ENCODE results near the gene KY. TPM values are rescaled to one million over a fixed set of nuclear protein-coding genes. Genes with fewer than 3 reads are reported as not detected.

The KY gene
- total RNA-seq, 1 donor from 2014 or later, result not detected

DNA sequence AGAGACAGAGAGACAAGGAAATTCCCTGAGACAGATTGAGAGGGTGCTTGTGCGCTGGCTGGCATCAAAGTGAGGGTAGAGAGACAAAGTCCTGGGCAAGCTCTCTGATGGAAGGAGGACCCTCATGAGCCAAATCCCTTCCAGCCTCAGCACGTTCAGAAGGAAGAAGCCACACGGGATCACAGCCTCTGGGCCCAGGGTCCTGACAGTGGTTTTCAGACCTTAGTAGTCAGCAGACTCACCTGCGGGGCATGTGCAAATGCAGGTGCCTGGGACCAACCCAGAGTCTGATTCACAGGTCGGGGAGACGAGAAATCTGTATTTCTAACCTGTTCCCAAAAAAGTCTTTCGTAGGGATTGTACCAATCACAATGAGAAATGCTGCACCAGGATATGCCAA is 15.2 kb upstream of the KY start:
- no peak overlapping the region for H3K27ac Mint-ChIP-seq (ENCODE audit: unreplicated experiment)

DNA sequence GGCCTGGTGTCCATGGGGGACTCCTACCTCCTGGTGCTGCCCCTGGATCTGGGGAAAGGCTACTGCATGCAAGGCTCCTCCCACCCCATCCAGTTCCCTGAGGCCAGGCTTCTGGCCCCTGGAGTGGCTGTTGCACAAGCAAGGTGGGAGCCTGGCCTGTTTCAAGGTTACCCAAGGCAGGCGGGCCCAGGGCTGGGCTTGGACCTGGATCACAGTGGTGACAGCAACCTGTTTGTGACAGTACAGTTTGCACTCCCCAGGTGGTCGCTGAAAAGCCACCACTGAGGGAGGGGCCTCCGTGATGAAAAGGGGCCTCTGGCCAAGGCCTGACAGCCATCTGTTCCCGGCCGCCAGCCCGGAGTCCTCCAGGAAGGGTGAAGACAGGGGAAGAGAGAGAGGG is 14.4 kb upstream of the KY start:
- Mint-ChIP-seq H3K27me3 (ENCODE audit: unreplicated experiment) (peaks cover 7% of the 10 kb centered on the region), H3K36me3 (ENCODE audit: unreplicated experiment) (peaks cover 4% of the 10 kb centered on the region), H3K4me3 (ENCODE audit: unreplicated experiment) (no peak overlapping the region), H3K27ac (ENCODE audit: unreplicated experiment) (no peak overlapping the region), H3K9me3 (ENCODE audit: unreplicated experiment) (peaks cover 4% of the 10 kb centered on the region), H3K4me1 (ENCODE audit: low read depth, unreplicated experiment) (peaks cover 8% of the 10 kb centered on the region)
- DNase-seq, result no peak
- TF ChIP-seq, protein P1, sequence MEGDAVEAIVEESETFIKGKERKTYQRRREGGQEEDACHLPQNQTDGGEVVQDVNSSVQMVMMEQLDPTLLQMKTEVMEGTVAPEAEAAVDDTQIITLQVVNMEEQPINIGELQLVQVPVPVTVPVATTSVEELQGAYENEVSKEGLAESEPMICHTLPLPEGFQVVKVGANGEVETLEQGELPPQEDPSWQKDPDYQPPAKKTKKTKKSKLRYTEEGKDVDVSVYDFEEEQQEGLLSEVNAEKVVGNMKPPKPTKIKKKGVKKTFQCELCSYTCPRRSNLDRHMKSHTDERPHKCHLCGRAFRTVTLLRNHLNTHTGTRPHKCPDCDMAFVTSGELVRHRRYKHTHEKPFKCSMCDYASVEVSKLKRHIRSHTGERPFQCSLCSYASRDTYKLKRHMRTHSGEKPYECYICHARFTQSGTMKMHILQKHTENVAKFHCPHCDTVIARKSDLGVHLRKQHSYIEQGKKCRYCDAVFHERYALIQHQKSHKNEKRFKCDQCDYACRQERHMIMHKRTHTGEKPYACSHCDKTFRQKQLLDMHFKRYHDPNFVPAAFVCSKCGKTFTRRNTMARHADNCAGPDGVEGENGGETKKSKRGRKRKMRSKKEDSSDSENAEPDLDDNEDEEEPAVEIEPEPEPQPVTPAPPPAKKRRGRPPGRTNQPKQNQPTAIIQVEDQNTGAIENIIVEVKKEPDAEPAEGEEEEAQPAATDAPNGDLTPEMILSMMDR (IDR thresholded peaks at IDR 0.05; ENCODE audit: partially characterized antibody, unreplicated experiment), result no peak

More for the DNA sequence above, 15.2 kb upstream of the KY start:
- TF ChIP-seq, protein P1 (IDR thresholded peaks at IDR 0.05; ENCODE audit: partially characterized antibody, unreplicated experiment), result no peak
- no peak overlapping the region for H3K4me3 Mint-ChIP-seq (ENCODE audit: unreplicated experiment)
- H3K9me3 Mint-ChIP-seq (ENCODE audit: unreplicated experiment), result peaks cover 4% of the 10 kb centered on the region
- H3K36me3 Mint-ChIP-seq (ENCODE audit: unreplicated experiment), result peaks cover 4% of the 10 kb centered on the region
- DNase-seq, result no peak
- peaks cover 7% of the 10 kb centered on the region for H3K27me3 Mint-ChIP-seq (ENCODE audit: unreplicated experiment)
- H3K4me1 Mint-ChIP-seq (ENCODE audit: low read depth, unreplicated experiment), result peaks cover 8% of the 10 kb centered on the region

DNA sequence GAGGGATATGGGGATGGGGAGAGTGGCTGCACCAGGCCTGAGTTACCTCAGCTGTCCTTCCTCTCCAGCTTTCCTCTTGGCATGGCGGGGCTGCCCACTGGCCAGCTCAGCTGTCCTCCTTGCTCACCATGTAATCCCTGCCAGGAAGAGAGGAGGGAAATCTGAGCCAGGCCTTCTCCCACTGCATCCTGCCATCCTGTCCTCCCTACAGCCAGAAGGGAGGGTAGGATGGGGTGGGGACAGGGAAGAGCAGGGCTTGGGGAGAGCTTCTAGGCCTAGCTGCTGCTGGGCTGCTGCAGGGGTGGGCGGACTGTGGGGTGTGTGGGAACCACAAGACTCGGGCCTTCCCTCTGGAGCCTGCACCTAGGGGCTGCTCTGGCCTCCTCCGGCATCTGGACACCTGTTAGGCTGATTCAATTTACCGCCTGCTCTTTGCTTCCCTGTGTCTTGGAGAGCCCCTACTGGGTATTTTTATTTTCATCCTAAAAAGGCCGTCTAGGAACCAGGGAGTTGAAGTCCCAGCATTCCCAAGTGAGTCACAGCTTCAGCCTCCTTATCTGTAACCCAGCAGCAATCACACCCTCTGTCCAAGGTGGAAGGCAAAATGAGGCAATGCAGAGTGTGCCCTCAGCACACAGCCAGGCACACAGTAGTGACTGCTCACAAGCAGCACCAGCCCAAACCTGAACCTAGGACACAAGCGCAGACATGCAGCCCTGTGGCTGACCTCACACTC is 13.1 kb upstream of the KY start:
- TF ChIP-seq, protein P1 (IDR thresholded peaks at IDR 0.05; ENCODE audit: partially characterized antibody, unreplicated experiment), result no peak
- peaks cover 7% of the 10 kb centered on the region for H3K27me3 Mint-ChIP-seq (ENCODE audit: unreplicated experiment)
- H3K9me3 Mint-ChIP-seq (ENCODE audit: unreplicated experiment), result peaks cover 4% of the 10 kb centered on the region
- H3K36me3 Mint-ChIP-seq (ENCODE audit: unreplicated experiment), result peaks cover 6% of the 10 kb centered on the region
- no peak for DNase-seq
- H3K4me3 Mint-ChIP-seq (ENCODE audit: unreplicated experiment), result no peak overlapping the region
- H3K4me1 Mint-ChIP-seq (ENCODE audit: low read depth, unreplicated experiment), result peaks cover 8% of the 10 kb centered on the region
- no peak overlapping the region for H3K27ac Mint-ChIP-seq (ENCODE audit: unreplicated experiment)

DNA sequence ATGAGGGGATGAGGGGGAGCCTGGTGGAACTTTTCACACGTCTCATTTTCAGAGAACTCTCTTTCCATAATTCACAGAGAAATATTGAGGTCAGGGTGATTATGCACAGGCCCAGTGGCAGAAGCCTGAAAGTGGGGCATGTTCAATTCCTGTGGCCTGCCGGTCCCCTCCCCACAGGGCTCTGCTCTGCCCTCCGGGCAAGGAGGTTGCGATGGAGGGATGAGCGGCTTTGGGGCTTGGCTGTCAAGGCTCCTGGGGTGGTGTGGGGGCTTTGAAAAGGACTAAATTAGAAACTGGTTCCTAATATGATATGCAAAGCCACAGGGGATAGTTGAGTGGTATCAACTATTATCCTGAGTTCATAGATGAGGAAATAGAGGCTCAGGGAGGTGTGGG is 9.2 kb upstream of the KY start:
- H3K9me3 Mint-ChIP-seq (ENCODE audit: unreplicated experiment), result peaks cover 4% of the 10 kb centered on the region

More for the DNA sequence above, 9.2 kb upstream of the KY start:
- Mint-ChIP-seq H3K36me3 (ENCODE audit: unreplicated experiment) (peaks cover 5% of the 10 kb centered on the region), H3K27ac (ENCODE audit: unreplicated experiment) (no peak overlapping the region), H3K4me1 (ENCODE audit: low read depth, unreplicated experiment) (peaks cover 5% of the 10 kb centered on the region), H3K4me3 (ENCODE audit: unreplicated experiment) (no peak overlapping the region), H3K27me3 (ENCODE audit: unreplicated experiment) (peaks cover 8% of the 10 kb centered on the region)
- TF ChIP-seq, protein P1 (IDR thresholded peaks at IDR 0.05; ENCODE audit: partially characterized antibody, unreplicated experiment), result no peak
- DNase-seq, result no peak
